Measurements from ENCODE around the gene TSEN2.
"Not testable (repeated sequence)": the region's sequence is repeated elsewhere in the genome, so short reads cannot be mapped to it uniquely, and the experiment has no call there.

Gene TSEN2

DNA sequence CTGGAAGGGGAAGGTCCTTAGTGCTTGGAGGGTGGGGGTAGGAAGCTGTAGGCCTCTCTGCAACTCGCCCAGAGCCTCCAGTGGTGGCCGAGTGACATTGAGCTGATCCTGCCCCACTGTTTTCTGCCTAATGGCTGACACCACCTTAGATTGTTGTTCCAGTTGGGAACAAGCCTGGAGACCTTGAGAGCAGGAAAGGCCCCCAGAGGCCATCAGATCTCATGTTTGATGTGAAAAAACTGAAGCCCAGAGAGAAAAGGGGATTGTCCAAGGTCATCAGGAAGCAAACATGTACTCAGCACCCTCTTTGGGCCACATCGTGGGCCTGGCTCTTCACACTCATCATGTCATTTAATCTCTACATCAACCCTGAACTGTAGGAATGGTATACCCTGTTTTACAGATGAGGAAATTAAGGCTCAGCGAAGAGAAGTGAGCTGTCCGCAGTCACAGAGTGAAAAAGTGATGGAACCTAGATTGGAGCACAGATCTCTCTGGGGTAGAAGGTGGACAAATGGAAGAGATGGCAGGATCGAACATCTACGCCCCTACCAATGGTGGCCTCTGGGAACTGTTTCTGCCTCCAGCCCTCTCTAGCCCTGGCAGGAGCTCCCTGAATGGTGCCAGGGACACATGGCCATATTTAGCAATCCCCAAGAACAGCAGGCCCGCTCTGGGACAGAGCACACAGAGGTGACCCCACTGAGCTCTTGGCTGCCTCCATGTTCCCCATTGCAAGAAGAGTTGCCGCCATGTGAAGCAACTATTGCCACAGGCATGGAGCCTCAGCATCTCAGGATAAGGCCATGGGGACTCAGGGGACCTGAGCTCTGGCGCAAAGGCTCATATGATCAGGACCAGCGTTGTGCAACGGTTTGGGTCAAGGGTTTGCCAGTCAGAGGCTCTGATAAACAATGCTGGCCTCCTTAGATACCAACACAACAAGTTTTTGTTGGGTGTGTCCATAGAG lies 31.6 kb upstream of the TSEN2 start:
- no peak for DNase-seq (ENCODE audit: low read depth)

DNA sequence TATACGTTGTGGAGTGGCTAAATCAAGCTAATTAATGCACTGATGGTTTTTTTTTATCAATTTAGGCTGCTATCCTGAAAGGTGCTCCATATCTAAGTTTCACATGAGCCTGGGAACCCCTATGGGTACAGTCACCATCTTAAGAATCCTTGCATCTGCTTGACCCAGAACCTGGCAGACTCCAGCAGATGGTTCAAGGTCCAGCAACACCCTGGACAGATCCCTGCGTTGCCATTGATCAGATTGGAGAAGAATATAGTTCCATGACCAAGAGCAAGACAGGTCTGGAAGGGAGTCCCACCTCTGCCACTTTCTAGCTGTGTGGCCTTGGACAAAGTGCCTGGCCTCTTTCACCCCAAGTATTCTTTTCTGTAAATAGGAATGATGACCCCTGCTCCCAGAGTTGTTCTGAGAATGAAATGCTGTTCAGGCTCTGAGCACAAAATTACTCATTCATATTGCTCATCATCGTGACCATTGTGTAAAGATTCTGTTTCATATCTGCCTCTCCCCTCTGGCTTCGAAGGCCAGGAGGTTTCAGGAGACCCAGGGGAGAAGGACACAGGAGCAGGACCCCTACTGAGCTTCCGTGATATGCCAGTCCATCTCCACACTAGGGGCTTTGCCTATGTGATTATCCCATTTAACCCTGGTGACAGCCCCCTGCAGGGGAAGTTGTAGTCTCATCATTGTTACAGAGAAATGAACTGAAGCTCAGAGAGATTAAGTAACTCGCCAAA lies 30.0 kb upstream of the TSEN2 start:
- no peak for DNase-seq (ENCODE audit: low read depth)

DNA sequence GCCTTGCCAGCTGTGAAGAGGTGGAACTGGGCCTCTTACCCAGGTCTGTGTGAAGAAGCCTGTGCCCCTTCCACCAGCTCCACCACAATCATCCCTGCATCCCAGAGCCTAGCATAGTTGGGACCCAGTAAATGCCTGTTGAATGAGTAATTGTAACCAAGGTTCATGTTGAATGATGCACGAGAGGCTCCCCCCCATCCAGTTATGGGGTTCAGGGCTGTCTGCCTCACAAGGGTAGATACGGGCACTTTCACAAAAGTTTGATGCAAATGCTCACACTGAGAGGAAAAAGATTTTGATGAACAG lies 29.5 kb upstream of the TSEN2 start:
- DNase-seq (ENCODE audit: low read depth), result no peak

DNA sequence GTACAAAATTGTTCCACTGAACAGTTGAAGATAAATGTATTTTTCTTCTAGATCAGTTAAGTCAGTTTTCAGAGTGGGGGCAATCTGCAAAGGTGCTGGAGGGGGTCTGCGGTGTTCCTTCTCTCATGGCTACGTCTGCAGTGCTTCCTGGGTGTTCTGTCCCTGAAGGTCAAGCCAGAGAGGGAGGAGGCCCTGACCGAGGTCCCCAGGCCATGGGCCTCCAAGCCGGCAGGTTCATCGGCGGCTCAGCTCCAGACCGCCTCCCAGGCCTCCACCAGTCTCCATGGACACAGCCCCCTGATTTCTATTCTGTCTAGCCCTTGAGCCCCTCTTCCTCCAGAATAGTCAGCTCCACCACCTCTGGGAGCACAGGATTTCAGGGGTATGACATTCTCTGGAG lies 28.5 kb upstream of the TSEN2 start:
- no peak for DNase-seq (ENCODE audit: low read depth)

DNA sequence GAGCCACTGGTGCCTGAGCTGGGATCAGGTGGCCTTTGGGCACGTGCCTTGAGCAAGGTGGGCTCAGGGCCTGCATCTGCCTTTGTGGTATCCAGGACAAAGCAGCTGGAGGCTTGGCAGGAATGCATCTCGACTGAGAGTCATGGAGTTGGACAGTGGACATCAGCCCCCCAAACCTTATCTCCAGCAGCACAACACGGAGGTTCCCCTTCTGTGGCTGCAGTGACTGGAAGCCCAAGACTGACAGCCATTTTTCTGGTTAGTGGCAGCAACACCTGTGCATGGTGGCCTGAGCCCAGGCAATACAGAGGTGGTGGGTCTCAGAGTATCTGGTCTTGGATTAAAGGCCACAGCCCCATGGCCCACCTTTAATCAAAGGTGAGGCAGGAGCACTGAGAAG lies 27.8 kb upstream of the TSEN2 start:
- no peak for DNase-seq (ENCODE audit: low read depth)

DNA sequence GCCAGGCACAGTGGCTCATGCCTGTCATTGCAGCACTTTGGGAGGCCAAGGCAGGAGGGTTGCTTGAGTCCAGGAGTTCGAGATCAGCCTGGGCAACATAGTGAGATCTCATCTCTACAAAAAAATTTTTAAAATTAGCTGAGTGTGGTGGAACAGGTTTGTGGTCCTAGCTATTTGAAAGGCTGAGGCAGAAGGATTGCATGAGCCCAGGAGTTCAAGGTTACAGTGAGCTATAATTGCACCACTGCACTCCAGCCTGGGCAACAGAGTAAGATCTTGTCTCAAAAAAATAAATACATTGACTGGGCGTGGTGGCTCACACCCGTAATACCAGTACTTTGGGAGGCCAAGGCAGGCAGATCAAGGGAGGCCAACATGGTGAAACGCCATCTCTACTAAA lies 26.9 kb upstream of the TSEN2 start:
- not testable (repeated sequence) for DNase-seq (ENCODE audit: low read depth)

DNA sequence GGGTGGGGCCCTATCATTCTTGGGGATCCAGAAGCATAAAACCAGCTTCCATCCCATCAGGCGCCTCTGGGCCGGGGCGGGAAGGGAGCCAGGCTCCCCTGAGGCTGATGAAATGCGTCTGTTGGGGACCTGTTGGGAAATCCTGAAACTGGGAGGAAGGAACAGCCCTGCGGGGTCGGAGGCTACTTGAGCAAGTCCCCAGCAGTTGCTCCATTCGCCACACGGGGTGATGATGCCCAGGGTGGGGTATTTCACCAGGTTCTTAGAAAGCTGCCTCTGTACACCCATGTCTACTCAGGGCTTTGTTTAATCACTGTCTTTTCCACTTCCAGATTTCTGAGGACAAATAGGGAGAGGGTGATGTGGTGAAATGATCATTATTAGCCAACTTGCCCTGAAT lies 25.4 kb upstream of the TSEN2 start:
- no peak for DNase-seq (ENCODE audit: low read depth)

DNA sequence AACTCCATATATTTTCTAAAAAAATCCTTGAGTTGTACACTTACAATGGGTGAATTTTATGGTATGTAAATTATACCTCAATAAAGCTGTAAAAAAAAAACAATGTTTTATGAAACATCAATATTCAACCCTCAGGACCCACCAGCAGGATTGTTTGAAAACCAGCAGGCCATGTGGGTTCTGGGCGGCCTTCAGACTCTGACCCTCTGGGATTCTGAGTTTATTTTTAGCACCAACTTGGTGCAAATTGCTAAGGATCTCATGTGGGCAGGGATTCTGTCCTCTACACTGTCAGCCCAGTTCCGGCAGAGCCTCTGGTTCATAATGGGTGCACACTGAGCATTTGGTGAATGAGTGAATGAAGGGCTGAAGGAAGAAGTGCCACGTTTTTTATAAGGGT lies 24.2 kb upstream of the TSEN2 start:
- DNase-seq (ENCODE audit: low read depth), result no peak

DNA sequence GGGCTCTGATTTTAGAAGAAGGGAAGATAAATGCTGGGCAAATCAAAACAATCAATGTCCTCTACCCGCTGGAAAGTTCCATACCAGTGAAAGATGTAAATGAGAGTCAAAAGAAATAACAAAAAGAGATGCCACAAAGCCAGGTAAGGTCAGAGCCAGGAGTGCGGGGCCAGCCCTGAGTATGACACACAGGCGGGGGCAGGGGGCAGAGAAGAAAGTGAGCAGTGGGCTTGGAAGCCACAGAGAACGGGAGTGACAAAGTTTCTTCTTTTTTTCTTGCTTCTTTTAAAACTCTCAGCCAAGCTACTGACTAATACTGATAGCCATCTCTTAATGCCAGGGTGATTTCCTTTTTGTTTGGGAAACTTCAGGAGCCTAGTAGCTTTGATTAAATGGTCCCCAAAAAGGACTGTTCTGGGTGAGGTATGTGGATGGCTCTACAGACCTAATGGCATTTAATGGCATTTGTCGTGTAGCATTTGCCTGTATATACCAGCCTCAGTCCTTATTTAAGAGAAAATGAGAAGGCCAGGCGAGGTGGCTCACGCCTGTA lies 23.1 kb upstream of the TSEN2 start:
- DNase-seq (ENCODE audit: low read depth), result no peak

DNA sequence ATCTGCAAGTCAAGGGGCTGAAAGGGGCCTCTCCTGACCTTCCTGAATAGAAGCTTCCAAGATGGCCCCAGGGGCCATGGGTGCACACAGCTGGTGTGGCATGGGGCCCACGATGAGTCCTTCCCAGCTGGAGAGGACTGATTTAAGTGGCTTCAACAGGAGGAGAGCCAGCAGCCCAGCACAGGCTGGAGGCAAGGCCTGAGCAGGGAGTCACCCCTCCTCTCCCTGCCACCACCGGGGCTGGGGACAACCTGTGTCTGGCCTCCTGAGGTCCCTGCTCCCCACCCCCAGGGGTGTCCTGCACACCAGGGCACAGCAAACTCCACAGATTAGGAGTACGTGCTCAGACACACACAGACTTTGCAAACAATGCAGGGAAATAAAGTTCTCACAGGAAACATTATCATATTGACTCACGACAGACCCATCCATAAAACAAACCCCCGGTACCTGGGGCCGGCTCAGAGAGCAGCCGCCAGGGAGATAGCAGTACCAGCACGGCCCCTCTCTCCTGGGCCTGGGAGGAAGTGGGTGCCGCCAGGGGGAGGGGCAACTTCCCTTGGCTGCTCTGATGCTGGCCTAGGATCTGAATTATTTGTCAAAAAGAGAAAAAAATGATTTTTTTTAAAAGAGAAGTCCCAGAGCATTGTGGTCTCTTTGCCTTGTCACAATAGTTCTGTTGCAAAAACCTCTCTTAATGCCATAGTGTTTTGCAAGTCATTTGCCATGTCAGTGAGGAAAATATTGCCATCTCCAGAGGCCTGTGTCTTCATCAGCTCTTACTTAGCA lies 21.9 kb upstream of the TSEN2 start:
- no peak for DNase-seq (ENCODE audit: low read depth)

DNA sequence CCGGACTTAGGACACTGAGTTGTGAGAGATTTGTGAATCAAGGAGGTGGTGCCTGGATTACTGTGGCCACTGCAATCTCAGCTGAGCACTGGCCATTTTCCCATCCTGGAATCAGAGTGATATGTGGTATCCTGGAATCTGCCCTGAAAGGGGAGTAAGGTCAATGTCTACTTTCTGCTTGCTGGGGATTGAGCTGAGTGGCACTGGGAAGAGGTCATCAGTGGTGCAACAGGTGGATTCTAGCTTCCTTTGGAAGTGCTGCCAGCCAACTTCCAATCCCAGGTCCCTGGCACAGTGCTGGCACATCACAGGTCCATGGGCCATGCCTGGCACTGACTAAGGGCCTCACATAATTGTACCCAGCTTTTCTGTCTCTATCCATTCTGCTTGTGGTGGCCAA lies 20.6 kb upstream of the TSEN2 start:
- no peak for DNase-seq (ENCODE audit: low read depth)

DNA sequence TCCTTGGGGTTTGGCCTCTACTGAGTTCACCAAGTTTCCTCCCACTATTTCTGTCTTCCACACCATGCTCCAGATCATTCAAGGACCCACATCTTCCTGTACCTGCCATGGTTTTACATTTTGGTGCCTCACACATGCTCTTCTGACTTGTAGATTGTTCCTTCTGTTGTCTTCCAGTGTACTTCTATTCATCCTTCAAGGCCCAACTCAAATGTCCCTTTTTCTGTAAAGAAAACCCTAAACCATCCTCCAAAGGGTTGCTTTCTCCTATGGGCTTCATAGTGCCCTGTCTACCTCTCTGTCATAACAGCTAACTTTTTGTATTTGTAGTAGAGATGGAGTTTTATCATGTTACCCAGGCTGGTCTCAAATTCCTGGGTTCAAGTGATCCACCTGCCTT lies 20.1 kb upstream of the TSEN2 start:
- no peak for DNase-seq (ENCODE audit: low read depth)

DNA sequence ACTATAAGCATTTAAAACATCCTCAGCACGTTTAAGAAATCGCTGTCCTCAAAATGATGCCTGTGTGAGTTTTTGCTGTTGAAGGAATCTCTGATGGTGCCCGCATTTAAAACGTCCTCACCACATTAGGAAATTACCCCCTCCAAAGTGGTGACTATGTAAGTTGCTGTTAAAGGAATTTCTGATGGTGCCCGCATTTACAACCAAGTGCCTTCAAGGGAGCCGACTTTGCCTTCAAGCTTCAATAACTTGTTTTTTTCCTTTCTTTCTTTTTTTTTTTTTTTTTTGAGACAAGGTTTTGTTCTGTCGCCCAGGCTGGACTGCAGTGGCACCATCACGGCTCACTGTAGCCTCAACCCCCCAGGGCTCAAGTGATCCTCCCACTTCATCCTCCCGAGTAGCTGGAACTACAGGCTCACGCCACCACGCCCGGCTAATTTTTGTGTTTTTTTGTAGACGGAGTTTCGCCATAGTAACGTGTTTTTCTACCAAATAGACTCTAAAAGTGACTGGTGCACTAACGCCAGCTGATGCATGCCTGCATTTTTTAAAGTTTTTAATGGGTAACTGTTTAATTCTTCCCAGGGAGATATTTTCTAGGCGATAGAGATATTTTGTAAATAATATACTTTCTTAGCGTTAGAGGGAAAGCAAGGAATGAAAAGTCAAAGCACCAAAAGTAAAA lies 19.0 kb upstream of the TSEN2 start:
- DNase-seq (ENCODE audit: low read depth), result no peak

DNA sequence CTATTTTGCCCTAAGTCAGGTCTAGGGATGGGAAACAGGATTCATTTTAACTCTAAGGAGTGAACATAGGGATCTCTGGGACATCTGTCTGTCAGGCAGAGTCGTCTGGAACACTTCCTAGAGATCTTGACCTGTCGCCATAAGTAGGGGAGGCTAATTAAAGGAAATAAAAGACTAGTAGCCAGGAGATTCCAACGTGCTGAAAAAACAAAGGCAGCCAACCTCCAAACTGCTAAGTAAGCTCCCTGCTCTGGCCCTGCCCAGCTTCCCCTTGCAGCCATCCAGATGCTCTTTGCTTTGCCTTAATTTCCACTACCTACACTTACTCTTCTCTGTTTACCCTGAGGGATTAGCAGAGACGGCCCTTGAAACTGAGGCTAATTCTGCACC lies 18.4 kb upstream of the TSEN2 start:
- no peak for DNase-seq (ENCODE audit: low read depth)

DNA sequence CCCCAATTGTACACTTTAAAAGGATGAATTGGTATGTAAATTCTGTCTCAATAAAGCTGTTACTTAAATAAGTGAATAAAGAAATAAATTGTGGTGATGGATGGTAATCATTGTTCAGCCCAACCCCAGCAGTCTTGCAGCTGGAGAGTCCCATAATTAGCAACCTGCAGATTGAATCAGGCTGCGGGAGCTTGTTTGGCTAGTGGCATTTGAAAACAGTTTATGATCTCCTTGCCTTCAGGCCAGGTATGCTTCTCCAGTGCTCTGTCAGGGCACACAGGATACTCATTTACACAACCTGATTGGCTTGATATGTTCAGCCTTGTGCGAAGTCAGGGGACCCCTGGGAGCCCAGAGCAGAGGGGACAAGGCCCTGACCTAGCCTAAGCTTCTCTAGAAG lies 16.5 kb upstream of the TSEN2 start:
- DNase-seq (ENCODE audit: low read depth), result no peak

DNA sequence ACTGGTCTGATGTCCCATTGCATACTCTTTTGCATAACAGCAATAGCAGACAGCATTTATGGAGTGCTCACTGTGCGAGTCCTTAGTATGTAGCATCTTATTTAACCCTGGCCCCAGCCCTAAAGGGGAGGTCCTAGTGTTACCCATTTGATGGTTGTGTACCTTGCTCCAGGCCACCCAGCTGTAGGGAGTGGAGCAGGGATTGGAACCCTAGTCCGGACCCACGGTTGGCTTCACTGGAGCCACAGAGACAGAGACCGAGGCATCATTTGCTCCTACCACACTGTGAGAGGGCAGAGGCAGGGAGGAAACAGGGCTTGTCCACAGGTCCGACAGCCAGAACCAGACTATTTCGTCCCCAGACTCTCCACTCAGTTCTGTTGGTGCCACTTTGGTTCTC lies 16.0 kb upstream of the TSEN2 start:
- DNase-seq (ENCODE audit: low read depth), result no peak

DNA sequence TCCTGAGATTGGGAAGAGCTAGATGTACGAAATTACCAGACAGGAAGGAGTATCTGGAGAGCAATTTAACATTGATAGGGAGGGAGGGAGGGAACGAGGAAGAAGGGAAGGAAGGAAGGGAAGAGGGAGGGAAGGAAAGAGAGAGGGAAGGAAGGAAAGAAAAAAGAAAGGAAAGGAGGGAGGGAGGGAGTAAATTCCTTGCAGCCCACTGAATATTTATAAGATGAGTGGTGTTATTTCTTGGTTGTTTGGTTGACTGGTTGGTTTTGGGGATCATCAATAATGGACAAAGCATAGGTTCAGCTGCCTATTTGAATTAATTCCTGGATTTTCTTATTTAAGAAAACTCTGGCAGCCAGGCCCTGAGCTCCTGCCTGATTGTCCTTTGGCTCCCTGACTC lies 15.5 kb upstream of the TSEN2 start:
- no peak for DNase-seq (ENCODE audit: low read depth)

DNA sequence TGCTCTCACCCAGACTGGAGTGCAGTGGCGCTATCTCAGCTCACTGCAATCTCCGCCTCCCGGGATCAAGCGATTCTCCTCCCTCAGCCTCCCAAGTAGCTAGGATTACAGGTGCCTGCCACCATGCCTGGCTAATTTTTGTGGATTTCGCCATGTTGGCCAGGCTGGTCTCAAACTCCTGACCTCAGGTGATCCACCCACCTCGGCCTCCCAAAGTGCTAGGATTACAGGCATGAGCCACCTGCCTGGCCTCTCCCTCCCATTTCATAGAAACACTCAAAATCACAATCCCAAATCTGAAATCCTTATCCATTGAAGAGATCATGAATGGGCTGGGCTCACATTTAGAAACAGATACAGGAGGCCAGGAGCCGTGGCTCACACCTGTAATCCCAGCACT lies 15.1 kb upstream of the TSEN2 start:
- DNase-seq (ENCODE audit: low read depth), result not testable (repeated sequence)

DNA sequence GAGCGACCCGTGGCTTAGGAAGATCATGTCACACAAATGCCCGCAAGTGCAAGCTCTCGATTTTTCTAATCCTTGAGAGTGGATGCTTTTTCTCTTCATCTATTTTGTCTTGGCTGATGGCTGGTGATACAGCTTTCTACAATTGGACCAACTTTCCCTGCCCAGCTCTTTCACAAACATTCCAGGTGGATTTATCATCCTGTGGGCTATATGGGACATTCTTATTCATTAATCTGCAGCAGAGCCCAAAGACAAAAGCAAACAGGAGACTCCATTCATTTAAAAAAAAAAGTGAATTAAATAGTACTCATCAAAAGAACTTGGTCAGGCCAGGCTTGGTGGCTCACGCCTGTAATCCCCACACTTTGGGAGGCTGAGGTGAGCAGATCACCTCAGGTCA lies 14.2 kb upstream of the TSEN2 start:
- no peak for DNase-seq (ENCODE audit: low read depth)

DNA sequence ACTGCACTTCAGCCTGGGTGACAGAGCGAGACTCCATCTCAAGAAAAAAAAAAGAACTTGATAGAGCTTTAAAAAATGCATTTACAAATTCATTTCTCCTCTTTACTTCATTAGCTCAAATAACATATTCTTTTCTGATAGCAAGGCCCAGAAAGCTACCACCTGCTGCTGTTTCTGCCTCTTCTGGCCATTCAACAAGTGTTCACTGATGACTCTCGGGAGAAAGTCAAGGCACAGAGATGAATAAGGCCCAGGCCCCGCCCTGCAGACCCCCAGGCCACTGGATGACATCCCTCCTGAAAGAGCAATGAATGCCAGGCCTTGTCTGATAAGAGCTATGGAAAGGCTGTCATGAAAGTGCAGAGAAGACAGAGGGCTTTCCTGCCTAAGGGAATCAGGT lies 13.6 kb upstream of the TSEN2 start:
- no peak for DNase-seq (ENCODE audit: low read depth)

DNA sequence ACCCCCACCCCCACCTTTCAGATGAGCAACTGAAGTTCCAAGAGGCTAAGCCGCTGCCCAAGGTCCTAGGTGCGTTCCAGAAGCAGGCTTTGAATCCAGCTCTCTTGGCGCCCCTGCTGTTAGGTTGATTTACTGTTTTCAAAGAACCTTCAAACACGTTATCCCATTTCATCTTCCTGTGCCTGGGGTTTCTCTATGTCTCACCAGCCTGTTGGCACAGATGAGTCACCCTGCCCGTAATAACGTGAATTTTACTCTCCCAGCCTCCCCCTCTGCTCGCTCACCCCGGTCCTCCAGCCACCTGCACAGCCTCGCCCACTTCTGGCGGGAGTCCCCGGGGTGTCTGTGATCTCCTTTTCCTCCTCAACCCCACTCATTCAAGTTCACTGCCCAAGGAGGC lies 13.0 kb upstream of the TSEN2 start:
- no peak for DNase-seq (ENCODE audit: low read depth)

Measured in T follicular helper cell (primary cell).